Esophagus muscularis mucosa (tissue), 4 donors: Measurements from ENCODE around the gene ALG13. TPM values are rescaled to one million over a fixed set of nuclear protein-coding genes. Genes with fewer than 3 reads are reported as not detected.
"Not testable (repeated sequence)": the region's sequence is repeated elsewhere in the genome, so short reads cannot be mapped to it uniquely, and the experiment has no call there.

Source experiments
- DNase-seq: peaks from one replicate; pipeline ENCODE4 v3.0.0-alpha.2; 2017; ENCODE audit errors: extremely low spot score
- H3K27ac ChIP-seq, 4 donors: fragments of 200-600 bp; sonication (generic); replicated peaks in 1 of 4; 1 replicate in 3 of 4; 2 replicates in 1 of 4; pipeline ENCODE4 v1.5.1; 2016 to 2019; ENCODE audit warnings: mild to moderate bottlenecking in 1 of 4
- H3K27me3 ChIP-seq, 4 donors: fragments of 200-600 bp; sonication (generic); one replicate each; pipeline versions ENCODE4 v1.5.1 to v1.6.0; 2016 to 2019
- H3K36me3 ChIP-seq, 4 donors: fragments of 200-600 bp; sonication (generic); one replicate each; pipeline ENCODE4 v1.5.1; 2016 to 2019
- H3K4me1 ChIP-seq, 4 donors: fragments of 200-600 bp; sonication (generic); one replicate each; pipeline ENCODE4 v1.5.1; 2016 to 2019
- H3K4me3 ChIP-seq, 4 donors: fragments of 200-600 bp; sonication (generic); 1 replicate in 2 of 4; 2 replicates in 2 of 4; pipeline ENCODE4 v1.5.1; 2016 to 2019; ENCODE audit warnings: mild to moderate bottlenecking in 4 of 4, moderate library complexity in 1 of 4
- H3K9me3 ChIP-seq, 4 donors: fragments of 200-600 bp; sonication (generic); 1 replicate in 3 of 4; 2 replicates in 1 of 4; pipeline ENCODE4 v1.5.1; 2016 to 2019
- CTCF ChIP-seq, 3 experiments: fragments of 200-600 bp in 2 of 3; fragments of 450-650 bp in 1 of 3; sonication (generic) in 2 of 3; IDR thresholded peaks; one replicate each; pipeline ENCODE4 v1.5.1; 2017 to 2019; ENCODE audit warnings: antibody characterized with exemption in 3 of 3, mild to moderate bottlenecking in 2 of 3, moderate library complexity in 1 of 3
- EP300 ChIP-seq: sonication (generic); formaldehyde crosslinking; IDR thresholded peaks from one replicate; pipeline ENCODE4 v1.6.1; 2017; ENCODE audit warnings: antibody characterized with exemption
- POLR2A ChIP-seq: fragments of 450-650 bp; IDR thresholded peaks from one replicate; pipeline ENCODE4 v1.6.1; 2017; ENCODE audit warnings: antibody characterized with exemption, moderate library complexity, mild to moderate bottlenecking, low read depth
- POLR2AphosphoS5 ChIP-seq, 2 donors: sonication (generic); formaldehyde crosslinking; IDR thresholded peaks; one replicate each; pipeline ENCODE4 v1.6.1; 2017; ENCODE audit warnings: antibody characterized with exemption in 2 of 2
- WGBS: methylation state at CpG from one replicate; pipeline ENCODE4 v1.1.5; 2018; 5-methylcytosine and 5-hydroxymethylcytosine counted together
- intact Hi-C: fragments of 100-400 bp; cut with DNase I; formaldehyde crosslinking; loops from one replicate; pipeline ENCODE4 v1.15.1; 2023
- small RNA-seq, 3 donors: library from RNA; depleted of rRNA; stranded (forward); fragments of <200 nt; gene quantifications; one replicate each; pipeline ENCODE3, GENCODE V24; 2016
- total RNA-seq, 4 donors: library from RNA; depleted of rRNA; stranded (reverse); fragments of >200 nt; gene quantifications; one replicate each; pipeline versions ENCODE4 v1.1.0 to v1.2.1, GENCODE V29; 2016

Gene ALG13
- total RNA-seq, 4 donors from 2014 or later, result 24.8 to 57.7 (median 34.2) TPM

DNA sequence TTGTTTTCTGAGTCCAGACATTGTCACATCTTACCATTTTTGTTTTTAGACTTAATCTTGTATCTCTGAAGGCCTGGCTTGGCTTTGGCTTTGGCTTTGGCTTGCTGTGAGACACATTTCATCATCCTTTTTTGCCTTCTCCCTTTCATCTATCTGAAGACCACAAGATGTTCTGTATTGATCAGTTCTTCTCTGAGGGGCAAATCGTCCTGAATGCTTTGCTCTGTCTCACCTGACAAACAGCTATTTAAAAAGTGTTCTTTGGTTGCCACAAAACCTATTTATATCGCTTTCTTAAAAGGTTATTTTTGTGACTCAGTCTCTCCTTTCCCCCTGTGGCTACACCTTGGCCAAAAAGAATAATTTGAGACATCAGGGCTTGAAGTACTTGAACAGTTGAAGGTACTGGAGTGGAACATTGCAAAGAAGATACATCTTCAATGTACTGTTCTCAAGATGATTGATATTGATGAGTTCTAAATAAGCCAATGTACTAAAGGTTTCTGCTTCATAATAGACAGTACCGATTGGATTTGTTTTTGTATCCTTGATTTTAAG lies 80.7 kb downstream of the ALG13 start:
- intact Hi-C loops, result no loop called here
- no peak for DNase-seq
- Histone ChIP-seq H3K36me3 (peaks cover 0 to 38% (median 6%) of the 10 kb centered on the region in 4 donors), H3K4me1 (no peaks in the 10 kb centered on the region), H3K27ac (no peak overlapping the region), H3K9me3 (no peaks in the 10 kb centered on the region), H3K27me3 (no peaks in the 10 kb centered on the region), H3K4me3 (no peak overlapping the region)
- TF ChIP-seq POLR2AphosphoS5 (IDR thresholded peaks at IDR 0.05) (no peak), CTCF (IDR thresholded peaks at IDR 0.05) (no peak), POLR2A (no peak), EP300 (no peak)
- WGBS, result 73% methylated on average over 3 of the region's 3 CpGs

DNA sequence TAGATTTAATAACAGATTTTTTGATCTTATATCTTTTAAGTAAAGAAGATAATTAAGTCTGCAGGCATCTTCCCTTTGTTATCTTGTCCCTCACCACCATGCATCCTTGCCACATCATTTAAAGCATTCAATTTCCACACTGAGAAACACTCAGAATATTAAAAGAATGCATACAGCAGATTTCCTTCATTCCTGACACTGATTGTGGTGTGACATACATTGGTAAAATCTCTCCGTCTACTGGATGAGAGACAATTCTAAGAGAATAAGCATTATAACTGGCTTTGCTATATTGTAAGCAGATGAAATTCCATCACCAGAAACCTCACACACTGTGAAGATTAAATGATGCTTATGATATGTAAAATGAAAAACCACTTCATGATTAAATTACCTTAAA lies 97.6 kb downstream of the ALG13 start:
- 69% methylated on average over 1 of the region's 1 CpG for WGBS
- TF ChIP-seq CTCF (IDR thresholded peaks at IDR 0.05), result no peak
- TF ChIP-seq POLR2A, result no peak
- TF ChIP-seq EP300, result no peak
- no peak for TF ChIP-seq POLR2AphosphoS5 (IDR thresholded peaks at IDR 0.05)

DNA sequence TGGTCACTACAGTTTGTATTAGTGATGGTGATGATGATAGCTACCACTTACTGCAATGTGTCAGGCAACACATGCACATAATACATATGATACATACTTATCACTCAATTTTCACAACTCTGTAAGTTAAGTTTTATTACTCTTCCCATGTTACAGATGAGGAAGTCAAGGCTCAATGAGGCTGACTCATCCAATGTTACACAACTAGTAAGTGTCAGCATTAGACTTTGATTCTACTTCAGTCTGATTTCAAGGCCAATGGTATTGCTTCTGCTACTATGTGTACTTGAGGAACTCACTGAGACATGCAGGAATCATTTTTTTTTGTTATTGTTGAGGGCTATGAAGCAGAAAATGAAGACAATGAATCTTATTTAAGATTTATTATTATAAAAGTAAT lies 98.6 kb downstream of the ALG13 start:
- no peaks in the 10 kb centered on the region for H3K4me1 ChIP-seq
- intact Hi-C loops, result no loop called here
- H3K27me3 ChIP-seq, result no peaks in the 10 kb centered on the region
- no peak overlapping the region for H3K4me3 ChIP-seq
- H3K27ac ChIP-seq, result no peak overlapping the region
- no peak for DNase-seq
- TF ChIP-seq EP300 (no peak), POLR2A (no peak), POLR2AphosphoS5 (IDR thresholded peaks at IDR 0.05) (no peak), CTCF (IDR thresholded peaks at IDR 0.05) (no peak)
- H3K36me3 ChIP-seq, result no peaks in the 10 kb centered on the region
- no peaks in the 10 kb centered on the region for H3K9me3 ChIP-seq

More for the DNA sequence above, 97.6 kb downstream of the ALG13 start:
- H3K36me3 ChIP-seq, result no peaks in the 10 kb centered on the region
- no peaks in the 10 kb centered on the region for H3K27me3 ChIP-seq
- intact Hi-C loops, result no loop called here
- H3K27ac ChIP-seq, result no peak overlapping the region
- no peak for DNase-seq
- H3K9me3 ChIP-seq, result no peaks in the 10 kb centered on the region
- H3K4me3 ChIP-seq, result no peak overlapping the region
- H3K4me1 ChIP-seq, result no peaks in the 10 kb centered on the region

DNA sequence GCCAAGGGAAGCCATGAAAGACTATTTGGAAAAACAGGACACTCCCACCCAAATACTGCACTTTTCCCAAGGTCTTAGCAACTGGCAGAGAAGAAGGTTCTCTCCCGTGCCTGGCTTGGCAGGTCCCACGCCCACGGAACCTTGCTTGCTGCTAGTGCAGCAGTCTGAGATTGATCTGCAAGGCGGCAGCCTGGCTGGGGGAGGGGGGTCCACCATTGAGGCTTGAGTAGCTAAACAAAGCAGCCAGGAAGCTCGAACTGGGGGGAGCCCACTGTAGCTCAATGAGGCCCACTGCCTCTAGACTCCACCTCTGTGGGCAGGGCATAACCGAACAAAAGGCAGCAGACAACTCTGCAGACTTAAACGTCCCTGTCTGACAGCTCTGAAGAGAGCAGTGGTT lies 103.7 kb downstream of the ALG13 start:
- H3K27me3 ChIP-seq, result no peaks in the 10 kb centered on the region
- no peak for DNase-seq
- no peak for TF ChIP-seq CTCF (IDR thresholded peaks at IDR 0.05)
- TF ChIP-seq POLR2AphosphoS5 (IDR thresholded peaks at IDR 0.05), result no peak
- TF ChIP-seq EP300, result no peak
- no peak for TF ChIP-seq POLR2A

GRCh38 chrX:111790054-111790453 lies 109.1 kb downstream of the ALG13 start:
- H3K36me3 ChIP-seq, H3K27ac ChIP-seq, DNase-seq, H3K4me1 ChIP-seq, H3K4me3 ChIP-seq, H3K27me3 ChIP-seq, intact Hi-C loops: not testable (repeated sequence)
- peaks cover 0 to 44% (median 2%) of the 10 kb centered on the region in 4 donors for H3K9me3 ChIP-seq
- WGBS, result 90% methylated on average over 1 of the region's 1 CpG

More for the DNA sequence above, 103.7 kb downstream of the ALG13 start:
- peaks cover 0 to 37% (median 0%) of the 10 kb centered on the region in 4 donors for H3K9me3 ChIP-seq
- H3K4me3 ChIP-seq, result no peak overlapping the region
- no peaks in the 10 kb centered on the region for H3K4me1 ChIP-seq
- no peaks in the 10 kb centered on the region for H3K36me3 ChIP-seq
- 81% methylated on average over 7 of the region's 7 CpGs for WGBS
- no peak overlapping the region for H3K27ac ChIP-seq
- intact Hi-C loops, result no loop called here

Small RNA genes lying within 50 kb of the gene (small RNA-seq; reads per million reads assigned to genes)
- 0 reads per million in 3 donors for gene RNA5SP512

Other genes with a start within 250 kb of the ALG13 start
- not detected for gene SERTM2, start 169.5 kb upstream of the ALG13 start, total RNA-seq
- gene TRPC5OS, start 195.0 kb downstream of the ALG13 start, total RNA-seq, result not detected